HepG2 (cell line): ENCODE measurements around the gene CFAP45. TPM values are rescaled to one million over a fixed set of nuclear protein-coding genes. Genes with fewer than 3 reads are reported as not detected.

ENCODE experiments used
- ATAC-seq: fragments of 200-7000 bp; cut with Tn5 transposase; 3 replicates; pipeline ENCODE4 v1.9.1; 2020; ENCODE audit warnings: mild to moderate bottlenecking, moderate library complexity
- BruUV-seq: library from RNA; stranded (reverse); fragments of 400-500 nt; replicated peaks from 2 replicates; lab custom pipeline; 2021; lab: Mats Ljungman, UMichigan
- CTCF ChIA-PET: fragments of 300-600 bp; formaldehyde crosslinking; extraction: SDS; loops from one replicate; lab custom pipeline; 2021; ENCODE audit warnings: low total read pairs, inconsistent platforms, low intra/inter-chr PET ratio; lab: Yijun Ruan, JAX
- POLR2A ChIA-PET: fragments of 350-600 bp; sonication (Branson Sonifier 250); formaldehyde crosslinking; loops from one replicate; lab custom pipeline; 2020; ENCODE audit warnings: antibody characterized with exemption, inconsistent platforms; lab: Yijun Ruan, JAX
- DNase-seq: peaks from one replicate; pipeline ENCODE4 v3.0.0-alpha.2; 2015; ENCODE audit warnings: low spot score
- FAIRE-seq: peaks from 3 replicates; lab custom pipeline; 2011; peaks lifted over from hg19 to GRCh38; lab: Jason Lieb, UNC
- H2AFZ ChIP-seq: one replicate; pipeline ENCODE4 v1.6.1; 2011; ENCODE audit warnings: low read length, inconsistent platforms
- H3K27ac ChIP-seq: fragments of 300-600 bp; 3 replicates; pipeline ENCODE4 v1.8.0; 2011; ENCODE audit warnings: mixed run types, mild to moderate bottlenecking, mixed read lengths, low read length, inconsistent platforms; ENCODE audit not compliant: insufficient read depth; ENCODE audit errors: extremely low read length
- H3K27me3 ChIP-seq, 2 experiments: fragments of 200-600 bp in 1 of 2; 2 replicates in 1 of 2; 3 replicates in 1 of 2; pipeline versions ENCODE4 v1.6.0 to v1.8.0; 2011; ENCODE audit warnings: low read length in 2 of 2, mild to moderate bottlenecking in 2 of 2, moderate library complexity in 2 of 2, inconsistent platforms in 1 of 2; ENCODE audit not compliant: insufficient read depth in 2 of 2, control insufficient read depth in 1 of 2
- H3K36me3 ChIP-seq, 2 experiments: fragments of 200-600 bp in 1 of 2; replicated peaks in 1 of 2; 2 replicates in 1 of 2; 3 replicates in 1 of 2; pipeline versions ENCODE4 v1.5.1 to v1.8.0; 2011; ENCODE audit warnings: low read length in 2 of 2, inconsistent platforms in 1 of 2; ENCODE audit not compliant: insufficient read depth in 2 of 2, control insufficient read depth in 1 of 2
- H3K4me1 ChIP-seq: 2 replicates; pipeline ENCODE4 v1.5.1; 2012; ENCODE audit warnings: low read length, inconsistent platforms; ENCODE audit not compliant: insufficient read depth
- H3K4me2 ChIP-seq: 2 replicates; pipeline ENCODE4 v1.6.0; 2011; ENCODE audit warnings: low read depth, low read length, inconsistent platforms
- H3K4me3 ChIP-seq, 3 experiments: fragments of 200-600 bp in 1 of 3; sonication (generic), shearing (Covaris generic) in 1 of 3; replicated peaks in 1 of 3; 2 replicates each; pipeline ENCODE4 v1.5.1; 2011 to 2016; ENCODE audit warnings: low read length in 3 of 3, inconsistent platforms in 2 of 3, low read depth in 2 of 3, mild to moderate bottlenecking in 2 of 3, control low read depth in 1 of 3, mixed read lengths in 1 of 3; ENCODE audit not compliant: insufficient read depth in 1 of 3
- H3K79me2 ChIP-seq: one replicate; pipeline ENCODE4 v1.6.1; 2011; ENCODE audit warnings: low read length, inconsistent platforms; ENCODE audit not compliant: insufficient read depth
- H3K9ac ChIP-seq: 2 replicates; pipeline ENCODE4 v1.6.0; 2011; ENCODE audit warnings: mild to moderate bottlenecking, low read depth, low read length, inconsistent platforms; ENCODE audit not compliant: insufficient read depth
- H3K9me3 ChIP-seq: 2 replicates; pipeline ENCODE4 v1.5.1; 2012; ENCODE audit warnings: mild to moderate bottlenecking, low read length
- H4K20me1 ChIP-seq: 2 replicates; pipeline ENCODE4 v1.6.0; 2011; ENCODE audit warnings: inconsistent platforms, mild to moderate bottlenecking, low read length, moderate library complexity; ENCODE audit not compliant: insufficient read depth
- BRCA1 ChIP-seq: sonication (generic); formaldehyde crosslinking; IDR thresholded peaks from 2 replicates; pipeline ENCODE4 v1.4.0; 2020; ENCODE audit warnings: missing genetic modification reagents
- GRHL1 ChIP-seq: sonication (generic); formaldehyde crosslinking; conservative IDR thresholded peaks from 2 replicates; pipeline ENCODE4 v1.8.0; 2022; ENCODE audit warnings: missing genetic modification reagents
- IKZF5 ChIP-seq: IDR thresholded peaks from 2 replicates; pipeline ENCODE4 v1.6.1; 2018; ENCODE audit warnings: missing genetic modification reagents, mild to moderate bottlenecking, missing compliant biosample characterization
- LCORL ChIP-seq, 2 experiments: fragments of 450-650 bp in 1 of 2; sonication (generic) in 1 of 2; formaldehyde crosslinking in 1 of 2; IDR thresholded peaks; 2 replicates each; pipeline versions ENCODE4 v1.5.0 to v1.6.1; 2017 to 2020; ENCODE audit warnings: antibody characterized with exemption in 1 of 2, missing genetic modification reagents in 1 of 2
- MED1 ChIP-seq: sonication (generic); formaldehyde crosslinking; IDR thresholded peaks from 2 replicates; pipeline ENCODE4 v1.4.0; 2020; ENCODE audit warnings: missing genetic modification reagents
- MIER2 ChIP-seq: IDR thresholded peaks from 2 replicates; pipeline ENCODE4 v1.6.1; 2016; ENCODE audit warnings: missing biosample characterization, missing genetic modification reagents
- RAD21 ChIP-seq: fragments of 450-650 bp; formaldehyde crosslinking; IDR thresholded peaks from 2 replicates; pipeline ENCODE4 v1.5.0; 2020; ENCODE audit warnings: mild to moderate bottlenecking
- ZBTB10 ChIP-seq: sonication (generic); formaldehyde crosslinking; IDR thresholded peaks from 2 replicates; pipeline ENCODE4 v1.4.0; 2020; ENCODE audit warnings: missing genetic modification reagents, borderline replicate concordance
- ZEB1 ChIP-seq: IDR thresholded peaks from 2 replicates; pipeline ENCODE4 v1.6.1; 2012; ENCODE audit warnings: mild to moderate bottlenecking, low read depth, inconsistent platforms; ENCODE audit not compliant: insufficient replicate concordance
- ZNF703 ChIP-seq: sonication (generic); formaldehyde crosslinking; IDR thresholded peaks from 2 replicates; pipeline ENCODE4 v1.5.1; 2020; ENCODE audit warnings: missing genetic modification reagents, mild to moderate bottlenecking, moderate library complexity, borderline replicate concordance
- ZNF816 ChIP-seq: sonication (generic); formaldehyde crosslinking; IDR thresholded peaks from 2 replicates; pipeline ENCODE4 v1.8.0; 2022; ENCODE audit warnings: missing genetic modification reagents, mild to moderate bottlenecking, borderline replicate concordance
- WGBS: methylation state at CpG from one replicate; pipeline ENCODE4 v1.1.6; 2017; ENCODE audit warnings: low lambda C conversion rate; 5-methylcytosine and 5-hydroxymethylcytosine counted together
- in situ Hi-C: cut with HindIII; loops from 2 replicates; pipeline ENCODE4 v1.10.0; 2017; ENCODE audit warnings: low pct_unique_long_range_greater_than_20kb; ENCODE audit not compliant: extremely low pct_ligation_motif_present
- intact Hi-C: fragments of 100-400 bp; cut with micrococcal nuclease; formaldehyde crosslinking; loops from one replicate; pipeline ENCODE4 v1.10.0; 2022; ENCODE audit not compliant: unreplicated experiment
- polyA plus RNA-seq, 8 experiments: library from polyadenylated mRNA; depleted of rRNA in 3 of 8; stranded (reverse) in 7 of 8; unstranded in 1 of 8; fragments of >200 nt; fragmentation: Illumina TruSeq in 4 of 8; extraction: Trizol in 4 of 8; gene quantifications; 2 replicates each; pipeline versions ENCODE4 v1.2.1 to v1.2.3, GENCODE V29; 2011 to 2016; ENCODE audit warnings: low read depth in 4 of 8, missing spikeins in 1 of 8, mixed read lengths in 1 of 8; ENCODE audit not compliant: insufficient read depth in 1 of 8
- total RNA-seq, 5 experiments: library from RNA; depleted of rRNA; stranded (reverse); fragments of >200 nt; fragmentation: Illumina TruSeq; extraction: Trizol; gene quantifications; 2 replicates each; pipeline ENCODE4 v1.2.3, GENCODE V29; 2016; ENCODE audit warnings: low read depth in 1 of 5

The CFAP45 gene
- total and polyA plus RNA-seq, 2 of the 13 experiments (the other 11 are each of a cell fraction or from before 2014, with no cell fraction given) = not detected

GRCh38 chr1:159921251-159921650 is 21.3 kb upstream of the CFAP45 start:
- ChIA-PET POLR2A (no interaction called here), CTCF (no interaction called here)
- DNase-seq (no peak), ATAC-seq (no peak), FAIRE-seq (no peak)
- no peaks in the 10 kb centered on the region for H3K79me2 ChIP-seq
- H3K36me3 ChIP-seq = no peaks in the 10 kb centered on the region
- no peak overlapping the region for H3K4me2 ChIP-seq
- H3K9ac ChIP-seq = no peak overlapping the region
- in situ Hi-C loops (no loop called here), intact Hi-C loops (no loop called here)
- H3K4me1 ChIP-seq = peaks cover 41% of the 10 kb centered on the region
- peaks cover 5 to 18% of the 10 kb centered on the region in 2 experiments; a peak in 4 of 5 replicates for H3K27me3 ChIP-seq
- TF ChIP-seq LCORL (IDR thresholded peaks at IDR 0.05) (no peak), LCORL (CRISPR knock-in tag; IDR thresholded peaks at IDR 0.05) (no peak), ZEB1 (no peak), GRHL1 (CRISPR knock-in tag) (no peak), ZNF703 (no peak), MED1 (no peak), ZBTB10 (no peak), BRCA1 (CRISPR knock-in tag) (no peak), ZNF816 (CRISPR knock-in tag) (no peak), IKZF5 (CRISPR knock-in tag) (no peak), MIER2 (CRISPR knock-in tag) (no peak), RAD21 (CRISPR knock-in tag) (no peak)
- H2AFZ ChIP-seq = no peak overlapping the region
- no peak overlapping the region for H3K27ac ChIP-seq
- no peaks in the 10 kb centered on the region for H3K9me3 ChIP-seq
- WGBS = 37% methylated on average over 1 of the region's 1 CpG
- BruUV-seq = no TSS peak
- no peak overlapping the region for H3K4me3 ChIP-seq
- H4K20me1 ChIP-seq = no peaks in the 10 kb centered on the region
